H54 (cell line): Measurements from ENCODE around the gene SEMA4C.
"Not testable (repeated sequence)": the region's sequence is repeated elsewhere in the genome, so short reads cannot be mapped to it uniquely, and the experiment has no call there.

Experiments used
- DNase-seq: peaks from one replicate; pipeline ENCODE4 v3.0.0; 2011; ENCODE audit warnings: low spot score, mixed read lengths; ENCODE audit not compliant: insufficient read length
- FAIRE-seq: peaks from 3 replicates; lab custom pipeline; 2011; peaks lifted over from hg19 to GRCh38; lab: Jason Lieb, UNC
- POLR2A ChIP-seq: IDR thresholded peaks from 2 replicates; pipeline ENCODE4 v1.6.1; 2011; ENCODE audit warnings: low read depth, mild to moderate bottlenecking, low read length

SEMA4C gene

DNA sequence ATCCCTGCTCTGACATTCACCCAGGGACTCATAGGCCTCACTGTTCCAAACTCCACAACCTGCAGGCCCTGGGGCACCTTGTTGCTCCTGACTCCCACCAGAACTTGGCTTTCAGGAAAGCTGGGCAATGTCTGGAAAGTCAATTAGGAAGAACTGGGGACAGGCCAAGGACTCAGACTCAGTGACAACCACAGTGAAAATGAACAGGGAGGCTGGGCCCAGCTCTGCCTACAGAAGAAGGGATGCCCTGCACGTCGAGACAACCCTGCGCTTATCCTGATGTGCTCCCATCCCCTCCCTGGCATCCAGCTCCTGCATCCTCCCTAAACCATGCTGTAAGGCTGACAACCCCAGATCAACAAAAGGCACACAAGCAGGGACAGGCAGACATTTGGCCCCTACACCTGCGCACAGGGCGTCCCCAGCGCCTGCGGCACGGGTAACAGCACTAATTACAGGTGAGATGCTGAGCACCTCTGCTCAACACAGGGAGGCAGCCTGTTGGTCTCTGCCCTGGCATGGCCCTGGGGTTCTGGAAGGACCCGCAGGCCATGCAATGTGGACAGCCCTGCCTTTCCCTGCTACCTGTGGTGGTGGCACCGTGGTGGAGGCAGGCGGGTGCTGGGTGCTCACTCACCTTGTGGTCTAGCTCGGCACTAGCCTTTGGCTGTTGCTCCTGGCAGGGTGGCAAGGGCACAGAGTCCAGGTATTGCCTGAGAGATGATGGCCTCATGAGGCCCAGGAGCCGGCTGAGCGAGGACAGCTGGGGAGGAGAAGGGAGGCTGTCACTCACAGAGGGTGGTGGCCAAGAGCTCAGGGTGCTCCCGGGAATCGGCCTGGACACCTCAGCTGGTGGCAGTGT lies 23.6 kb upstream of the SEMA4C start:
- DNase-seq (no peak), FAIRE-seq (no peak)
- no peak for TF ChIP-seq POLR2A

DNA sequence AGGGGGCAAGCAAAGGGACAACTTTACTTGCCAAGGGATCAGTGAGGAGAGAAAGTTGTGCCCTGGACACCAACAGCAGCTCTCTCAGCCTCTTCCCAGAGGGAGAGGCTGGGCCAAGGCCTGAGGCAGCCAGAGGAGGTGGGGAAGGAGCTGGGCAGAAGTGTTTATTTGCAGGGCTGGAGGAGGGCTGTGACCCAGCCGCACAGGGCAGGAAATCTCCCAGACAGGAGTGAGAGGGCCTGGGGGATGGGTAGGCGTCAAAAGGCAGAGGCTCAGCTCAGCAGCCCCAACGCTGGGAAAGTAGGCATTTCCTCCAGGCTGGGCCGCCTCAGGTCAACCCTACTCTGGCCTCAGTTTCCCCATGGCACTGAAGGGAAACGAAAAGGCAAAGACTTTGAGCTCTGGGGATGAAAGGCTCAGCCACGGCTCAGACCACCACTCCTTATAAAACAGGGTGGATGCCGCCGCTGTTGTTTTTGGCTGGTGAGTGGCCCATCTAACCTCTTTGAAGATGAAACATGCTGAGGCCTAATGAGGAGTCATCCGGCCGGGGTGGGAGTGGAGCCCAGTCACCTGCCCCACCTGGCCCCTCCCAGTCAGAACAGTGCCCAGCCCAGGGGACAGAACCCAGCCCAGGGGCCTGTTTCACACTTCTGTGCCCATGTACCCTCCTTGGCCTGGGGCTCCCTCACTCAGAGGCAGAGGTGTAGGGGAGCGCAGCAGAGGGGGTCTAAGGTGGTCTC lies 21.9 kb upstream of the SEMA4C start:
- FAIRE-seq (no peak), DNase-seq (no peak)
- no peak for TF ChIP-seq POLR2A

DNA sequence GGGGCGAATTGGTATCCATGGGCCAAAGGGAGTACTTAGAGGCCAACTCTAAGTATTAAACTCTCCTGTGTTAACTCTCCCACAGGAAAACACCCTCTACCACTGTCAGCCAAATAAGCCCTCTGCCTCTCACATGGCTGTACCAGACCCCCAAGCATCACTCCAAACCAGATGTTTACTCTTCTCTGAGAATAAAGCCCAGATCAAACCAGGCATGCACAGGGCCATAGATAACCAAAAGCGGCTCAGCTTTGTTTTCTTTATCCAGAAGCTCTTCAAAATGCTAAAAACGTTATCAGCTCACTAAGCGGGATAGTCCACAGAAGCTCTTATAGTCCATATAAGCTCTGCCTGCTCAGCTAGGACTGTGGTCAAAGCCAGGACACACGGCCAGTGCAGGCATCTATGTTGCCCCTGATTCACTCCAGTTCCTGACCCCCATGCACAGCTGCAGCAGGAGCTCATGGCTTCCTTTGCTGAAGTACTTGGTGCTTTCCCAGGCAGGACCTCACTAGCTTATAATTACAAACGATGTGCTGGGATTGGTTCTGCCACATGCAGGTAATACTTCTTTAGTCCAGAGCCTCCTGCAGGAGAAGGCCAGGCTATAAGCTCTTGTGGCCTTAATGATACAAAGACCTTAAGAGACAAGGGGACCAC lies 21.0 kb upstream of the SEMA4C start:
- TF ChIP-seq POLR2A, result no peak
- FAIRE-seq, result no peak
- no peak for DNase-seq

DNA sequence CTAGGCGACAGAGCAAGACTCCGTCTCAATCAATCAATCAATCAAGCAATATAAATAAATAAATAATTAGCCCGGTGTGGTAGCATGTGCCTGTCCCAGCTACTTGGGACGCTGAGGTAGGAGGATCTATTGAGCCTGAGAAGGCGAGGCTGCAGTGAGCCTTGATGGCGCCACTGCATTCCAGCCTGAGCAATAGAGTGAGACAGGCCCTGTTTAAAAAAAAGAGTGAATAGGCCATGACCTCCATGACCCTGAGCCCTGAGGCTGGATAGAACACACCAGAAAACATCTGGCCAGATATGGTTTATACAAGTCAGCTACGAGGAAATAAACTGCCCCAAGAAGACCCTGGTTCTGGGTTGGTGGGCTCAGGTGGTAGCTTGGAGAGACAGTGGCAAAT lies 20.4 kb upstream of the SEMA4C start:
- no peak for TF ChIP-seq POLR2A
- DNase-seq (no peak), FAIRE-seq (no peak)

DNA sequence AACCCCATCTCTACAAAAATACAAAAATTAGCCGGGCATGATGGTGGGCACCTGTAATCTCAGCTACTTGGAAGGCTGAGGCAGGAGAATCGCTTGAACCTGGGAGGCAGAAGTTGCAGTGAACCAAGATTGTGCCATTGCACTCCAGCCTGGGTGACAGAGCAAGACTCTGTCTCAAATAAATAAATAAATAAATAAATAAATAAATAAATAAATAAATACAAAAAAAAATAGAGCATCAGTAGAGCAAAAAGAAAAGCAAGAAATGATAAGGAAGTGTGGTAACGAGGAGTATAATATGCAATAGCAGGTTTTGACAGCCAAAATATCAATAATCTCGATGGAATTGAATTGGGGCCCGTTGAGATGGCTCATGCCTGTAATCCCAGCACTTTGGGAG lies 19.6 kb upstream of the SEMA4C start:
- DNase-seq, FAIRE-seq: not testable (repeated sequence)

DNA sequence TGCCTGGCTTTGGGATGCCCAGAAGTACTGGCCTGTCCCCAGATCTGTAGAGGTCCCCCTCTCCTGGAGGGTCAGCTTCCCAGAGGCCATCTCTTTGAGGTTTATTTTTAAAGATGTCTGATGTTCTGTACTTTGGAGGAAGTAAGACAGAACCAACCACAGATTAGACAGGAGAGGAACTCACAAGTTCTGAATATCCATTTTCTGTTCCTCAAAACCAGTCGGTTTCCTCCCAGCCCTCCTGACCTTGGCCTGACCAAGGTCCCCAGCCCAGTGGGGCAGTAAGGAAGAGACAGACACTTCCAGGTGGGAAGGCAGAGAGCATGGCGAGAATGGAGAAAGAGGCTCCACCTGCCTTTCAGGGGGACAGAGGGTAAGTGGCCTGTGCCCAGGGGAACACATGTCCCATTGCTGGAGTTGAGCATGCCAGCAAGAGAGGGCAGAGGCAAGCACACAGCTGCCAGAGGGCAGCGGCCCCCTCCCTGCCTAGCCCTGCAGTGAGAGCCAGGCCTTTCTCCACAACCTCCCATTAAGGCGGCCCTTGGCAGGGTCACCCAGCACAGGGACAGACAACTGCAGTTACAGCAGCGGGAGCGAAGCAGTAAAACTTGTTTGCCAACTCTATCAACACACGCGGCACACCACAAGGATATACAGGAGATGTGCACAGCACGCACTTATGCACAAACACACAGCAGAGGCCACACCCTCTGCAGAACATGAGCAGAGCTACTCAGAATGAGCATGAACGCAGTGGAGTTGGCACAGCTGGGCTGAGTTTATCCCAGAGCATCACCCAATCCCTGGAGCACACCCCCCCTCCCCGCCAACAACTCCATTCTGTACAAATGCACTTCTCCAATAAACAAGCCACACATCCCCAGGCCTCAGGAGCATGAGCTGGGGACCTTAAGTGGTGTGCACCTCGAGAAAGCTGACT lies 18.5 kb upstream of the SEMA4C start:
- FAIRE-seq (no peak), DNase-seq (no peak)
- TF ChIP-seq POLR2A, result no peak

DNA sequence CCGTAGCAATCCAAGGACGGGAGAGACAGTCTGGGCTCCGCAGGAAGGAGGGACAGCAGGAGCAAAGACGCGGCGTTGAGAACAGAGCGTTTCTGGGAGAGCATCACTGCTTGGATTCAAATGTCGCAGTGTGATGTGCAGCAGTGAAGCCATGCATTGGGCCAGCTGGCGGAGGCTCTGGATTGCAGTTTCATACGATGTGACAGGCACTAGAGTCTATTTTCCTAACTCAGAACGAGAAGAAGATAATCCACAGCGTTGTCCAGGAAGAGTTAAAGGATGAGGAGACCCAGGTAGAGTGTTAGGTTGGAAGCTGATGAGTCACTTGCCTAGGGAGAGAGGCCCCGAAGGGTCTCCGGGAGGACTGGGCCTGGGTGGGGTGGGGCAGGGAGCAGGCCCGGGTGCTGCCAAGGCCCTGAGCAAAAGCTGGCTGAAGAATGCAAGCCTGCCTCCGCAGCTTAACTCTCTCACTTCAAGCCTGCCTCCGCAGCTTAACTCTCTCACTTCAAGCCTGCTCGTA lies 17.7 kb upstream of the SEMA4C start:
- DNase-seq (no peak), FAIRE-seq (no peak)
- TF ChIP-seq POLR2A, result no peak

DNA sequence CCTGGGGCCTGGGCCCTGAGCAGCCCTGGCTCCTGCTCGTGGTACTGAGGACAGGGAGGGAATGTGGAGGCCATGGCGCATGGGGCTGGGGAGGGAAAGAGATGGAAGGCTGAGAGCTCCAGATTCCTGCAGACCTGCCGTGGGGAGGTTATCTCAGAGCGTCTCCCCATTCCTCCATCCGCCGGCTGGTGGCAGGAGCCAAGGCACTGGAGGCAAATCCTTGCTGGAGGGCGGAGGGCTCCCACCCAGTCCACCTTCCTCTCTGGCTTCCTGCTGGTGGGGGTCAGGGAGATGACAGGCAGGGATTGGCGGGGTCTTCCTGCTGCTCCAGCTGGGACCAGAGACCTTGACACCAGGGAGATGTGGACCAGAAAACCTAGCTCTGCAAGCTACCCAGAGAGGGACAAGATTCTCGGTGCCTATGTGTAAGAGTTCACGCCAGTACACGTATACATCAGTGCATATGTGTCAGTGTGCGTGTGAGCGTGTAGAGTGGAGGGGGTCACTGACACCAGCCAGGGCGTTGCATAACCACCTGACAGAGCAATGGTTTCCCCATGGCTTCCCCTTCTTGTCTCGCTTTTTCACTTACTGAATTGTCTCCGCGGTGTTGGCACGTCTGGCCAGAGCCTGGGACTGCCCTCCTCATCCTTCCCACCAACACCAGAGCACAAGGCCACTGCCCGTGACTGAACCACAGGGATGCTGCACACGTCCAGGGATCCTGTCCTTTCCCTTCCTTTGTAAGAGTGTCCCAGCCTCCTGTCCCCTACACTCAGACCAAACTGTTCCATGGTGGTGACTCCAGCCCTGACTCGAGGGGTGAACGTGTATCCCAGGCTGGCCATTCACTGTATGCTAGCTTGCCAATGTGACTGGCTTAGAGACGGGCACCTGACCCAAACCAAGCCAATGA lies 15.8 kb upstream of the SEMA4C start:
- no peak for FAIRE-seq
- DNase-seq, result no peak
- TF ChIP-seq POLR2A, result no peak

DNA sequence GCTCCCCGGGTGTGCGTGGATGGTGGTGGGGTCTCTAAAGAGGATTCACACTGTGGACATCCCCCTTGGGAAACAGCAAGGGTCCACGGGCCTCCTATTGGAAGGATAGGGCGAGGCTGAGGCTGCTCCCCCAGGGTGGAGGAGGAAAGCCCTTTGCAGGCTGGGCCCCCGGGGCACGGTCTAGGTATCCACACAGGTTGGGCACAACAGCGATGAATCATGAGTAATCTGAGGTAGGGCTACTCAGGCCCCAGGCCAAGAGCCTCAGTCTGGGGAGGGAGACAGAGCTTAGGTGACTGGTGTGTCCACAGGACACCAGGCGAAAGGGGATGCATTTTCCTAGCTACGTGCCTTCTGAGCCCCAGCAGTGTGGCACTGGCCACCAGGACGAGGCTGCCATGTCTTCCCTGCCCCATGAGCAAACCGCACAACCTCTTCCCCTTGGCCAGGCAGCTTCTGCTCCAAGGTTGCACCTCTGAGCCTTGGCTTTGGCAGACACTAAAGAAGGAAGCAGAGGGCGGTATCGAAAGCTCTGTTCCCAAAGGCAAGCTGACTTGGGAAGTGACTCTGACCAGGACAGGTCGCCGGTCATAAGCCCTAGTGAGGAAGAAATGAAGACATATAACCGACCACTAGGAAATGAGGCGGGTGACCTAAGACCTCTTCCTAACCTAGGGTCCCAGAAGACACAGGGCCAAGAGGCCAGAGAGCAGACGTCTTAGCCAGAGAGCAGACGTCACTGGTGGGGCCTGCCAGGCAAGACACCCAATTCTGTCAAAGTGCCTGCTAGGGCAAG lies 14.6 kb upstream of the SEMA4C start:
- no peak for TF ChIP-seq POLR2A
- no peak for DNase-seq
- no peak for FAIRE-seq

DNA sequence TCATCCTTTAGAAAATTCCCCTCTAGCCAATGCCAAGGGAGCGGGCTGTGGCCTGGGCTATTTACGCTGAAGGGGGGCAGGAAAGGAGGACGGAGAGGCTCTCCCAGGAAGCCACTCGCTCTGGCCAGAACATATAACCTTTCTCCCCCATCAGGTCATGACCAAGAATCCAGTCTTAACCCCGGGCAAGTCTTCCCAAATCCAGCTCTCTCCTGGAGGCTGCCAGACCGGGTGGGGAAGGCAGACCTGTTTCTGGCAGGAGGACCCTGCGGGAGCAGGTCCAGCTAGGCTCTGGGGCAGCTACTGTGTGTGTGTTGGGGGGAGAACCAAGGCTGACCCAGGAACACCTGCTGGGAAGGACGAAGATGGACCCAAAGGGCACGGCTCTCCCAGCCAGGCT lies 13.4 kb upstream of the SEMA4C start:
- DNase-seq, result no peak
- no peak for FAIRE-seq
- TF ChIP-seq POLR2A, result no peak

DNA sequence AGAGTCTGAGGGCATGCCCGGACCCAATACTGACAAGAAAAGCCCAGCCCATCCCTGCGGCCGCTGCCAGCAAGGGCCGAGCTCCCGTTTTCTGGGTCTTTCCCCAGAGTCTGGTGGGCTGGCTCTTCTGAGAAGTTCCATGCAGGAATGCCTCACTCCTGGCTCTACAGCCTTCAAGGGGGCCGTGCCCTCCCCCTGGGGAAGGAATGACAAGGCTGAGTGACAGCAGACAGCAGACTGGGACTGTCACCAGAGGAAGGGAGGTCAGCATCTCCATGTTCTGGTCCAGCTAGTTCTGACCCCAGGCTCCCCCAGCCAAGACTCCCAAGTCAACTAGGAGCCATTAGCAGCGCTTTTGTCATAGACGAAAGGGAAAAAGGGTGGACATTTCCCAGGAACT lies 13.0 kb upstream of the SEMA4C start:
- DNase-seq, result no peak
- no peak for FAIRE-seq
- no peak for TF ChIP-seq POLR2A
